Glomerular endothelial cell (primary cell): ENCODE measurements around the gene ATP2A3. TPM values are rescaled to one million over a fixed set of nuclear protein-coding genes. Genes with fewer than 3 reads are reported as not detected.

Experiments used
- DNase-seq: peaks from one replicate; pipeline ENCODE4 v3.0.0-alpha.2; 2011; ENCODE audit warnings: low read depth, low spot score; ENCODE audit errors: extremely low read depth
- total RNA-seq: library from RNA; depleted of rRNA; stranded (reverse); fragments of >200 nt; gene quantifications from 2 replicates; pipeline ENCODE4 v1.2.3, GENCODE V29; 2015

ATP2A3 gene
- total RNA-seq, 1 donor from 2014 or later: 0.53 TPM

DNA sequence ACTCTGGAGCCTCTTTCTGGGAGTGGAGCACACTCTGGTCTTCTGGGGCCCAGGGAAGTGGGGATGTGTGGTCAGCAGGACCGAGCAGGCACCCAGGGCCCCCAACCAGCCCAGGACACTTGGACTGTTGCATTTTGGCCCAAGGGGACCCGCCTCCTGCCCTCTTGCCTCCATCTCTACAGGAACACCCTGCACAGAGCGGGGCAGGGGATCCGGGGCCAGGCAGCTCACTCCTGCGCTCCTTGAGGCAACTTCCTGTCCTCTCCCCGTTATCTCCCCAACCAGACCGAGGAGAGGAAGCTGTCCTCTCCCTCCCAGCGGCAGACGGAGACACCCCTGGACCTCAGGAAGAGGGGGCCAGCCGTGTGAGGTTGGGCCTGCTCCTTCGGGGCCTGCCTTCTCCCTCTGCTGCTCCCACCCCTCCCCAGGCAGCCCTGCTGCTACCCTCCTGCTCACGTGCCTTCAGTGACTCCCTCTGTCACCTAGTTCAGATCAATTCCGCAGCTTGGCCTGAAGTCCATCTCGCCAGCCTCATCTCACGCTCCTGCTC, 10.0 kb upstream of the ATP2A3 start:
- no peak for DNase-seq

DNA sequence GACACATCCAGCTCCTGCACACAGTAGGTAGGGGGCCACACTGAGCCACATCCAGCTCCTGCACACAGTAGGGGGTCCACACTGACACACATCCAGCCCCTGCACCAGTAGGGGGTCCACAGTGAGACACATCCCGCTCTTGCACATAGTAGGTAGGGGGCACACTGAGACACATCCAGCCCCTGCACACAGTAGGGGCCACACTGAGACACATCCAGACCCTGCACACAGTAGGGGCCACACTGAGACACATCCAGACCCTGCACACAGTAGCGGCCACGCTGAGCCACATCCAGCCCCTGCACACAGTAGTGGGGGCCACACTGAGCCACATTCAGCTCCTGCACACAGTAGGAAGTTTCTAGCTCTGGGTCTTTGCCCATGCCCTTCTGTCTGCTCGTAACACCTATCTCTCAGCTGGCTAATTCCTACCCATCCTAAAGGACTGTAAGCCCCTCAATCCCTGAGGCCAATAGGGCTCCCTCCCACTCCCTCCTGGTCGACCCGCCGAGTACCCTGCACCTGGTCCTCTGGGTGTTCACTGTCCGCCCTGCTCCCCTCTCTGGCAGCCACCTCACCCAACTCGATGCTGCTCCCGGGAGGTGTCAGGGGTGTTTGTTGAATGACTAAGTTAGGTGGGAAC, 9.4 kb upstream of the ATP2A3 start:
- no peak for DNase-seq

DNA sequence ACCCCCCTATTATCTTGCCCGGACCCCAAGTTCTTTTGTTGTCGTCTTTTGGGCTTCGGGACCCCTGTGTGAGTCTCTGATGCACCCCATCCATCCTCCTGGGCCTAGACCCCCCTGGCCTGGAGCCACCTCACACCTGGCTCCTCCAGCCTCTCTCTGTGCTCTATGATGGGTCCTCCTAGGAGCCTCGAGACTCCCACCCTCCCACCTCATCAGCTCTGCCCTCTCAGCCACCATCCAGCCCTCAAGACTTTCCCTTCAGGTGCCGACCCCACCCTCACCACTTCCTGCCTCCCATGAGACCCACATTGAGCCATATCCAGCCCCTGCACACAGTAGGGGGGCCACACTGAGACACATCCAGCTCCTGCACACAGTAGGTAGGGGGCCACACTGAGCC, 8.7 kb upstream of the ATP2A3 start:
- no peak for DNase-seq

DNA sequence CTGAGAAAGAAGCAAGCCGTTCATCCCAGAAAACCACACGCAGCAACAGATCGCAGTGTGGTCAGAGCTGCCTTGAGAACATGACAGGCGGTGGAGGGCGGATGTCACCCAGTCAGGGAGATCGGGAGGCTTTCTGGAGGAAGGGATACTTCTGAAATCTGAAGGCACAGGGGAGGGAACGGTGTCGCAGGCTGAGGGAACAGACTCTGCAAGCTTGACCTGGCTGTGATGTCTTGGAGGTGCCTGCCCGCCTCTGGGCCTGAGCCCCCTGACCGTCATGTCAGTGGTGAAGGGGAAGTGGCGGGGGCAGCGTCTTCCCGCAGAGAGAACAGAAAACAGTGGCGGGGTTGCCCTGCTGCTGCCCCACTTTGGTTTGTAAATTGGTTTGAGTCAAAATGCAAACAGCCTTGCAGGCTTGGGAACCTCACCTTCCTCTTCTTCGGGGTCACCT, 8.1 kb upstream of the ATP2A3 start:
- no peak for DNase-seq

- DNase-seq: no peak
Observed at GRCh38 chr17:3970668-3971067, 6.4 kb upstream of the ATP2A3 start.

GRCh38 chr17:3969963-3970362, 5.7 kb upstream of the ATP2A3 start:
- DNase-seq: no peak

DNA sequence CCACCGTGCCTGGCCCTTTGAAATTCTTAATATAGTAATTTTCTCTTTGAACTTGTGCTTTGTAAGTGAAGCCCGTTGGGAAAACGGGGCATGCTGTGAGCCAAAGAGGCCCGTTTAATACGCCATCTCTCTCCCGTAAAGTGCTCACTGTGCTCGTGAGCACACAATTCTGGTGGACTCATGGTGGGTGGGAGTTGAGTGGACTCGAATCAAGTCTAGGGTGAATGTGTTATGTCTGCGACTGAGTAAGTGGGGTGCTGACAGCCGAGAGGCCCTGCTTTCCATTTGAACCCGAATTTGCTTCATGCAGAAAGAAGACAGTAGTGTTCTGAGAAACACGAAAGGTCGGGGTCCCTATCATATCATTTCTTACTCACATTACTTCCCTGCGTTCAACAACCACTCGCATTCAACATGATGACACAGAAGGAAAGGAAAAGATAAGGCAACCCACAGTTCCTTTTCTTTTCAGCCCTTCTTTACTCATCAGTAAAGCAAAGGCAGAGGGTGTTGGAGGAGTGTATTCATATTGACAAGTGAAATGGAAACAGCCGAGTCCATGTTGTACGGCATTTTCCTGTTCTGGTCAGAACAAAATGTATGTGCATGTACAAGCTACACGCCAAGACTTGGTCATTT, 4.8 kb upstream of the ATP2A3 start:
- no peak for DNase-seq

DNA sequence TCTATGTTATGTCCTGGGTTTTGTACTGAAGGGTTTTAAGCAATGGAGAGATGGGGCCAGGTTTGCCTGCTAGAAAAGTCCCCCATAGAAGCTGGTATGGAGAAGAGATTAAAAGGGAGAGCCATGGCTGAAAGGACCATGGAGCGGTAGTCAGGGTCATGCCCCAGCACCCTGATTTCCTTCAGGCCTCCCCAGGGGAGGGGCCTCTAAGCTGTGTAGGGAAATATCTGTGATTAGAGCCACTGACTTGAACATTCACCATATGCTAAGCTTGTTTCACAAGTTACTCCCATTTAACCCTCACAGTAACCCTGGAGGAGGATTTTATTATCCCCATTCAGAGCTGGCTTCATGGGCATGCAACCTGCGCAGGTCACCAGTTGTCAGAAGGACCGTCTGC, 3.8 kb upstream of the ATP2A3 start:
- DNase-seq: no peak

- DNase-seq: no peak
Observed at GRCh38 chr17:3966720-3967363, 2.6 kb upstream of the ATP2A3 start.

- DNase-seq: no peak
Observed at GRCh38 chr17:3965118-3965800, 1.0 kb upstream of the ATP2A3 start.

- no peak for DNase-seq
Observed at GRCh38 chr17:3963237-3964201, 718 bp downstream of the ATP2A3 start.

DNA sequence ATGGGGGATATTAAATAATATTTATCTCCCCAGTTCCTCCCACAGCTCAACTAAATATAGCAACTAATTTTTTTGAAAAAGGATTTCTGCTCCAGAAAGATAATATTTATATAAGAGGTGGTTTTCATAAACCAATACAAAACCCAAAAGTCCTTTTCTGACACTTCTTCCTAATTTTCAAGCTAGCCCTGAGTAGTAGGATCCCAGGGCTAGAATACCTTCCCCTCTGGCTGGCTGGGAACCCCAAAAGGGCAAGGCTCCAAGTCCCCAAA, 1.3 kb downstream of the ATP2A3 start:
- DNase-seq: no peak

GRCh38 chr17:3962217-3962964, 1.8 kb downstream of the ATP2A3 start:
- no peak for DNase-seq

- DNase-seq: no peak
Observed at GRCh38 chr17:3961564-3962047, 2.6 kb downstream of the ATP2A3 start.

GRCh38 chr17:3960764-3961163, 3.5 kb downstream of the ATP2A3 start:
- no peak for DNase-seq

DNA sequence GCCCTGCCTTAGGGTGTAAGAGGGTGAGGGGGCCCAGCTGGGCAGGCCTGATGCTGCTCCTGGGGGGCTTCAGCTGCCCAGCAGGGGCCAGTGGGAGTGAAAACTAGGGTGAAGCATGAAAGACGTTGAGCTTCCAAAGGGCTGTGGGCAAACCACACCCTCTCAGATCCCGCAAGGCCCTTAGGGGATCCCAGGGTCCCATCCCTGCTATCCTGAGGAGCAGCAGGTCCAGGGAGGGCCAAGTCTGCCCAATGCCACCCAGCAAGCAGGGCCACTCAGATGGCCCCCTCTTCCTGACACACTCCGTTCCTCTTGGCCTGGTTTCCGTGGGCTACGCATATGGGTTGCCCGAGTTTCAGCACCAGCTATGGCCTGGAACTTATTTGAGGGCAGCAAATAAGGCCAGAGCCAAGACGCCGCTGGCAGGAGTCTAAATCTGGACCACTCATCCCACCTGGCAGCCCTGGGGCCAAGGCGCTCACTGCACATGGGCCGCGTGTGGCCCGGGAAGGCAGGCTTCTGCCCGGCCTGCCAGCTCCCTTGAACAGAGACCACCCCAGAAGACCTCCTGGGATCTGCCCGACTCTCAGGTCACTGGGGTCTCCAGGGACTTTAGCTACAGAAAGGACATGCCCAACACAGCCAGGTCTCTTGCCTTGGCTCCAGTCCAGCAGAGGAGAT, 4.2 kb downstream of the ATP2A3 start:
- DNase-seq: no peak

GRCh38 chr17:3959295-3959899, 4.8 kb downstream of the ATP2A3 start:
- DNase-seq: no peak

- DNase-seq: no peak
Observed at GRCh38 chr17:3957735-3958599, 6.3 kb downstream of the ATP2A3 start.
